ENCODE data around the gene KIF16B.

Gene KIF16B

GRCh38 chr20:16563066-16563806, 10.0 kb downstream of the KIF16B start:
- DNase-seq (ENCODE audit: low read depth, low spot score) = no peak
- no peak overlapping the region for H3K4me3 ChIP-seq (ENCODE audit: low read length)

- H3K4me3 ChIP-seq (ENCODE audit: low read length) = no peak overlapping the region
- DNase-seq (ENCODE audit: low read depth, low spot score) = no peak
Measured at GRCh38 chr20:16562259-16562658, 11.0 kb downstream of the KIF16B start.

- no peak for DNase-seq (ENCODE audit: low read depth, low spot score)
- no peak overlapping the region for H3K4me3 ChIP-seq (ENCODE audit: low read length)
Measured at GRCh38 chr20:16560661-16561060, 12.6 kb downstream of the KIF16B start.

- DNase-seq (ENCODE audit: low read depth, low spot score) = no peak
Measured at GRCh38 chr20:16560216-16560615, 13.0 kb downstream of the KIF16B start.

GRCh38 chr20:16556301-16556700, 16.9 kb downstream of the KIF16B start:
- DNase-seq (ENCODE audit: low read depth, low spot score) = no peak
- H3K4me3 ChIP-seq (ENCODE audit: low read length) = no peak overlapping the region

More at GRCh38 chr20:16560216-16560615, 13.0 kb downstream of the KIF16B start:
- H3K4me3 ChIP-seq (ENCODE audit: low read length) = no peak overlapping the region

GRCh38 chr20:16555754-16556153, 17.5 kb downstream of the KIF16B start:
- DNase-seq (ENCODE audit: low read depth, low spot score) = no peak
- H3K4me3 ChIP-seq (ENCODE audit: low read length) = no peak overlapping the region

GRCh38 chr20:16554766-16555543, 18.3 kb downstream of the KIF16B start:
- DNase-seq (ENCODE audit: low read depth, low spot score) = no peak
- H3K4me3 ChIP-seq (ENCODE audit: low read length) = no peak overlapping the region

- DNase-seq (ENCODE audit: low read depth, low spot score) = no peak
- H3K4me3 ChIP-seq (ENCODE audit: low read length) = no peak overlapping the region
Measured at GRCh38 chr20:16553684-16554083, 19.6 kb downstream of the KIF16B start.

- DNase-seq (ENCODE audit: low read depth, low spot score) = no peak
Measured at GRCh38 chr20:16553101-16553500, 20.1 kb downstream of the KIF16B start.

GRCh38 chr20:16552015-16552414, 21.2 kb downstream of the KIF16B start:
- no peak overlapping the region for H3K4me3 ChIP-seq (ENCODE audit: low read length)
- DNase-seq (ENCODE audit: low read depth, low spot score) = no peak

More at GRCh38 chr20:16553101-16553500, 20.1 kb downstream of the KIF16B start:
- no peak overlapping the region for H3K4me3 ChIP-seq (ENCODE audit: low read length)

GRCh38 chr20:16551607-16552006, 21.6 kb downstream of the KIF16B start:
- no peak for DNase-seq (ENCODE audit: low read depth, low spot score)
- no peak overlapping the region for H3K4me3 ChIP-seq (ENCODE audit: low read length)

- no peak for DNase-seq (ENCODE audit: low read depth, low spot score)
- H3K4me3 ChIP-seq (ENCODE audit: low read length) = no peak overlapping the region
Measured at GRCh38 chr20:16548068-16548672, 25.1 kb downstream of the KIF16B start.

GRCh38 chr20:16544949-16545348, 28.3 kb downstream of the KIF16B start:
- H3K4me3 ChIP-seq (ENCODE audit: low read length) = no peak overlapping the region
- no peak for DNase-seq (ENCODE audit: low read depth, low spot score)

GRCh38 chr20:16542477-16542876, 30.8 kb downstream of the KIF16B start:
- DNase-seq (ENCODE audit: low read depth, low spot score) = no peak
- H3K4me3 ChIP-seq (ENCODE audit: low read length) = no peak overlapping the region

- no peak for DNase-seq (ENCODE audit: low read depth, low spot score)
Measured at GRCh38 chr20:16541878-16542277, 31.4 kb downstream of the KIF16B start.

GRCh38 chr20:16541226-16541625, 32.0 kb downstream of the KIF16B start:
- no peak for DNase-seq (ENCODE audit: low read depth, low spot score)
- H3K4me3 ChIP-seq (ENCODE audit: low read length) = no peak overlapping the region

More at GRCh38 chr20:16541878-16542277, 31.4 kb downstream of the KIF16B start:
- no peak overlapping the region for H3K4me3 ChIP-seq (ENCODE audit: low read length)

- no peak overlapping the region for H3K4me3 ChIP-seq (ENCODE audit: low read length)
- DNase-seq (ENCODE audit: low read depth, low spot score) = no peak
Measured at GRCh38 chr20:16539280-16540021, 33.8 kb downstream of the KIF16B start.

GRCh38 chr20:16538779-16539178, 34.5 kb downstream of the KIF16B start:
- no peak overlapping the region for H3K4me3 ChIP-seq (ENCODE audit: low read length)
- DNase-seq (ENCODE audit: low read depth, low spot score) = no peak

- no peak overlapping the region for H3K4me3 ChIP-seq (ENCODE audit: low read length)
- DNase-seq (ENCODE audit: low read depth, low spot score) = no peak
Measured at GRCh38 chr20:16537918-16538317, 35.3 kb downstream of the KIF16B start.
